Skeletal muscle satellite cell (primary cell): ENCODE data around the gene NHERF1.

ENCODE experiments used
- H3K27me3 ChIP-seq: 2 replicates; pipeline ENCODE4 v1.7.0; 2013; ENCODE audit warnings: low read length; ENCODE audit not compliant: control insufficient read depth, insufficient read depth
- H3K36me3 ChIP-seq: 2 replicates; pipeline ENCODE4 v1.7.0; 2013; ENCODE audit warnings: mild to moderate bottlenecking, control low read depth, low read length; ENCODE audit not compliant: insufficient read depth
- H3K4me1 ChIP-seq: 2 replicates; pipeline ENCODE4 v1.7.0; 2013; ENCODE audit warnings: low read length; ENCODE audit not compliant: control insufficient read depth, insufficient read depth
- H3K4me2 ChIP-seq: 2 replicates; pipeline ENCODE4 v1.7.0; 2013; ENCODE audit warnings: mild to moderate bottlenecking, low read length
- H3K4me3 ChIP-seq: 2 replicates; pipeline ENCODE4 v1.7.0; 2013; ENCODE audit warnings: low read length
- H3K9ac ChIP-seq: 2 replicates; pipeline ENCODE4 v1.7.0; 2013; ENCODE audit warnings: mild to moderate bottlenecking, low read depth, low read length, moderate library complexity
- H3K9me3 ChIP-seq: replicated peaks from 2 replicates; pipeline ENCODE4 v1.7.0; 2013; ENCODE audit warnings: mild to moderate bottlenecking, control low read depth, low read length

Gene NHERF1

GRCh38 chr17:74722782-74723181, 25.6 kb upstream of the NHERF1 start:
- H3K4me1 ChIP-seq: no peaks in the 10 kb centered on the region
- H3K4me3 ChIP-seq: no peak overlapping the region
- H3K4me2 ChIP-seq: no peak overlapping the region
- H3K9me3 ChIP-seq: no peaks in the 10 kb centered on the region
- H3K9ac ChIP-seq: no peak overlapping the region
- no peaks in the 10 kb centered on the region for H3K36me3 ChIP-seq
- peaks cover 30% of the 10 kb centered on the region for H3K27me3 ChIP-seq

GRCh38 chr17:74723891-74724290, 24.5 kb upstream of the NHERF1 start:
- H3K4me2 ChIP-seq: no peak overlapping the region
- H3K27me3 ChIP-seq: peaks cover 30% of the 10 kb centered on the region
- H3K4me3 ChIP-seq: no peak overlapping the region

GRCh38 chr17:74725111-74725510, 23.3 kb upstream of the NHERF1 start:
- no peak overlapping the region for H3K4me2 ChIP-seq
- peaks cover 27% of the 10 kb centered on the region for H3K27me3 ChIP-seq
- no peak overlapping the region for H3K4me3 ChIP-seq
- H3K9me3 ChIP-seq: peaks cover 5% of the 10 kb centered on the region
- no peak overlapping the region for H3K9ac ChIP-seq
- no peaks in the 10 kb centered on the region for H3K36me3 ChIP-seq
- H3K4me1 ChIP-seq: no peaks in the 10 kb centered on the region

More at GRCh38 chr17:74723891-74724290, 24.5 kb upstream of the NHERF1 start:
- Histone ChIP-seq H3K4me1 (no peaks in the 10 kb centered on the region), H3K36me3 (no peaks in the 10 kb centered on the region), H3K9me3 (peaks cover 2% of the 10 kb centered on the region), H3K9ac (no peak overlapping the region)

- peaks cover 14% of the 10 kb centered on the region for H3K27me3 ChIP-seq
- peaks cover 5% of the 10 kb centered on the region for H3K9me3 ChIP-seq
- no peak overlapping the region for H3K4me3 ChIP-seq
- no peaks in the 10 kb centered on the region for H3K36me3 ChIP-seq
- no peak overlapping the region for H3K9ac ChIP-seq
- no peak overlapping the region for H3K4me2 ChIP-seq
- no peaks in the 10 kb centered on the region for H3K4me1 ChIP-seq
Measured at GRCh38 chr17:74728033-74728701, 20.3 kb upstream of the NHERF1 start.

GRCh38 chr17:74728702-74729075, 19.7 kb upstream of the NHERF1 start:
- Histone ChIP-seq H3K4me1 (no peaks in the 10 kb centered on the region), H3K9ac (no peak overlapping the region), H3K4me3 (no peak overlapping the region), H3K36me3 (no peaks in the 10 kb centered on the region), H3K4me2 (no peak overlapping the region), H3K27me3 (peaks cover 13% of the 10 kb centered on the region), H3K9me3 (peaks cover 5% of the 10 kb centered on the region)

GRCh38 chr17:74729368-74729767, 19.1 kb upstream of the NHERF1 start:
- H3K4me1 ChIP-seq: no peaks in the 10 kb centered on the region
- peaks cover 8% of the 10 kb centered on the region for H3K27me3 ChIP-seq

GRCh38 chr17:74729866-74730265, 18.6 kb upstream of the NHERF1 start:
- H3K36me3 ChIP-seq: no peaks in the 10 kb centered on the region
- no peak overlapping the region for H3K9ac ChIP-seq
- H3K4me1 ChIP-seq: no peaks in the 10 kb centered on the region
- H3K9me3 ChIP-seq: peaks cover 5% of the 10 kb centered on the region
- peaks cover 8% of the 10 kb centered on the region for H3K27me3 ChIP-seq
- no peak overlapping the region for H3K4me2 ChIP-seq
- H3K4me3 ChIP-seq: no peak overlapping the region

More at GRCh38 chr17:74729368-74729767, 19.1 kb upstream of the NHERF1 start:
- no peak overlapping the region for H3K4me2 ChIP-seq
- H3K36me3 ChIP-seq: no peaks in the 10 kb centered on the region
- no peak overlapping the region for H3K4me3 ChIP-seq
- no peak overlapping the region for H3K9ac ChIP-seq
- peaks cover 5% of the 10 kb centered on the region for H3K9me3 ChIP-seq

GRCh38 chr17:74730491-74731346, 17.7 kb upstream of the NHERF1 start:
- H3K4me1 ChIP-seq: no peaks in the 10 kb centered on the region
- H3K27me3 ChIP-seq: peaks cover 12% of the 10 kb centered on the region
- H3K4me3 ChIP-seq: no peak overlapping the region
- no peak overlapping the region for H3K4me2 ChIP-seq
- no peaks in the 10 kb centered on the region for H3K36me3 ChIP-seq
- no peak overlapping the region for H3K9ac ChIP-seq
- H3K9me3 ChIP-seq: peaks cover 5% of the 10 kb centered on the region

GRCh38 chr17:74731347-74731605, 17.2 kb upstream of the NHERF1 start:
- no peaks in the 10 kb centered on the region for H3K4me1 ChIP-seq
- peaks cover 5% of the 10 kb centered on the region for H3K9me3 ChIP-seq
- no peak overlapping the region for H3K9ac ChIP-seq
- H3K4me2 ChIP-seq: no peak overlapping the region
- H3K36me3 ChIP-seq: no peaks in the 10 kb centered on the region
- H3K4me3 ChIP-seq: no peak overlapping the region
- peaks cover 16% of the 10 kb centered on the region for H3K27me3 ChIP-seq

- Histone ChIP-seq H3K9me3 (peaks cover 5% of the 10 kb centered on the region), H3K27me3 (peaks cover 24% of the 10 kb centered on the region), H3K4me1 (peaks cover 5% of the 10 kb centered on the region), H3K9ac (no peak overlapping the region), H3K4me2 (no peak overlapping the region), H3K4me3 (no peak overlapping the region), H3K36me3 (no peaks in the 10 kb centered on the region)
Measured at GRCh38 chr17:74732042-74732867, 16.2 kb upstream of the NHERF1 start.

GRCh38 chr17:74733365-74734122, 14.9 kb upstream of the NHERF1 start:
- H3K4me1 ChIP-seq: peaks cover 18% of the 10 kb centered on the region

More at GRCh38 chr17:74733365-74734122, 14.9 kb upstream of the NHERF1 start:
- Histone ChIP-seq H3K9ac (no peak overlapping the region), H3K4me3 (no peak overlapping the region), H3K4me2 (no peak overlapping the region), H3K9me3 (peaks cover 5% of the 10 kb centered on the region), H3K27me3 (peaks cover 37% of the 10 kb centered on the region), H3K36me3 (no peaks in the 10 kb centered on the region)
